Measurements from ENCODE around the gene ADSL. TPM values are rescaled to one million over a fixed set of nuclear protein-coding genes. Genes with fewer than 3 reads are reported as not detected.
A peak's percentile ranks its signal among the peaks of the same experiment; 100 is the strongest.

Gene ADSL
- polyA plus RNA-seq, 1 donor from 2014 or later, result 44.5 TPM

DNA sequence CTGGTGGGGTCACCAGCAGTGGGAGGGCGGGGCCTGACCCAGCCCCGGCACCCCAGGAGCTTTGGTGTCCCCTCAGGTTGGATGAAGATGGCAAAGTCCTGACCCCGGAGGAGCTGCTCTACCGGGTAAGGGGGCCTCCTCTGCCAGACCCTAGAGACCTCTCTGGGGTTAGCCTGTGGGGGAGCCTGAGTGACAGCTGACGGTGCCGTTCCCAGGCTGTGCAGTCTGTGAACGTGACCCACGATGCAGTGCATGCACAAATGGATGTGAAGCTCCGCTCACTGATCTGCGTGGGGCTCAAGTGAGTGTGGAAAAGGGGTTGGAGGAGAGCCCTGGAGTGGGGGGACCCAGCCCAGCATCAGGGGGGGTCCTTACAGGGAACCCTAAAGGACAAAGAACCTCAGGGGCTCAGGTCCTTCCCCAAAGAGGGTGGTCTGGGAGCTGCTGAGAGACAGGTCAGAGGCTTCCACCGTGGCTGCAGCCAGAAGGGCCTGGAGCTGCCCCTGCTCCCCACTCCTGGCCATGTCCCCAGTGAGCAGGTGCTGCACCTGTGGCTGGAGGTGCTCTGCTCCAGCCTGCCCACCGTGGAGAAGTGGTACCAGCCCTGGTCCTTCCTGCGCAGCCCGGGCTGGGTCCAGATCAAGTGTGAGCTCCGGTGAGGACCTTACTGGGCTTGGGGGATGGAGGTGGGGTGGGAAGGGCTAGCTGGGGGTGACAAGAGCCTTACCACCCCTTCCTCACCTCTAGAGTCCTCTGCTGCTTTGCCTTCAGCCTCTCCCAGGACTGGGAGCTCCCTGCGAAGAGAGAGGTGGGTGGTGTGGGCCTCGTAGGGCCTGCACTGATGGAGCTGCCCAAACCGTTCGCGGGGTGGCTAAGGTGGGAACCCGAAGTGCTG, 62.7 kb downstream of the ADSL start:
- Mint-ChIP-seq H3K4me3 (no peak overlapping the region), H3K4me1 (peaks cover 11 to 18% (median 14%) of the 10 kb centered on the region in 3 donors), H3K36me3 (peaks cover 4% of the 10 kb centered on the region), H3K27ac (no peak overlapping the region), H3K9me3 (peaks cover 0 to 1% (median 0%) of the 10 kb centered on the region in 3 donors), H3K27me3 (peaks cover 1% of the 10 kb centered on the region)

DNA sequence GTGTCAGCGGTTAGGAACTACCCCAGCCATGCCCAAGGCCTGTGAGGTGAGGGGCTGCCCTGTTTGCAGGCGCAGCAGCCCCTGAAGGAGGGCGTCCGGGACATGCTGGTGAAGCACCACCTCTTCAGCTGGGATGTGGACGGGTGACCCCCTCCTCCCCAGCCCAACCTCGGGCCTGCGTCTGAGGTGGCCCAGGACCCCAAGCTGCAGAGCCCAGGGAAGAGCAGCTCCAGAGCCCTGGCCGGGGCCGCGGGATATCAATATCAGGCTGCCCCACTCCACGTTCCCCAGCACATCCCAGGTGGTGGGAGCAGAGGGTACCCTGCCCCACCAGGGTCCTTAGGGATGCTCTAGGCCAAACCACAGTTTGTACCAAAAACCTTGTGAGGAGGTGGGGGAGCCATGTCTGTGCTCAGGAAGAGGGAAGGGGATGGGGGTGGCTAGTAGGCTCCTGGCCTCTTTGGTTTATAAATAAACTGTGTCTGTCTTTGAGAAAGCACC, 63.4 kb downstream of the ADSL start:
- peaks cover 1% of the 10 kb centered on the region for H3K27me3 Mint-ChIP-seq
- H3K4me1 Mint-ChIP-seq, result peaks cover 18 to 25% (median 21%) of the 10 kb centered on the region in 3 donors
- H3K27ac Mint-ChIP-seq, result peak overlapping the region in 1 of 3 donors; percentile 31
- H3K4me3 Mint-ChIP-seq, result no peak overlapping the region
- H3K36me3 Mint-ChIP-seq, result peaks cover 4% of the 10 kb centered on the region
- peaks cover 0 to 1% (median 0%) of the 10 kb centered on the region in 3 donors for H3K9me3 Mint-ChIP-seq

DNA sequence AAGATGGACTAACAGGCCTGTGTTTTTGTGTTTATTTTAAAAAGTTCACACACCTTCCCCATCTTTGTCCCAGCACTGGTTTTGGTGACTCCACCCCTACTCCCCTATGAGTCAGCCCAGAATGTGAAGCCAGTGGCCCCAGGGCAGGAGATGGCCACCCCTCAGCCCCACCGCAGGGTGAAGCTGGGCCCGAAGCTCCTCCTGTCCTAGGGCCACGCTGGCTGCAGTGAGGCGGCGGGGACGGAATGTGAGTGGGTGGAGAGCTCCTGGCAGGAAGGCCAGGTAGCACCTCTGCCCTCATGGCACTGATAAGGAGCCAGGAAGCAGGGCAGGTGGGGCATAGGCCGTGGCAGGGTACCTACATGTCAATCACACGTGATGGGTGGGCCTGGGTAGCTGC, 64.0 kb downstream of the ADSL start:
- Mint-ChIP-seq H3K27me3 (peaks cover 1% of the 10 kb centered on the region), H3K4me1 (peaks cover 24 to 31% (median 27%) of the 10 kb centered on the region in 3 donors), H3K9me3 (peaks cover 0 to 1% (median 0%) of the 10 kb centered on the region in 3 donors), H3K36me3 (peaks cover 4% of the 10 kb centered on the region), H3K4me3 (no peak overlapping the region), H3K27ac (peak overlapping the region in 1 of 3 donors; percentile 31)

DNA sequence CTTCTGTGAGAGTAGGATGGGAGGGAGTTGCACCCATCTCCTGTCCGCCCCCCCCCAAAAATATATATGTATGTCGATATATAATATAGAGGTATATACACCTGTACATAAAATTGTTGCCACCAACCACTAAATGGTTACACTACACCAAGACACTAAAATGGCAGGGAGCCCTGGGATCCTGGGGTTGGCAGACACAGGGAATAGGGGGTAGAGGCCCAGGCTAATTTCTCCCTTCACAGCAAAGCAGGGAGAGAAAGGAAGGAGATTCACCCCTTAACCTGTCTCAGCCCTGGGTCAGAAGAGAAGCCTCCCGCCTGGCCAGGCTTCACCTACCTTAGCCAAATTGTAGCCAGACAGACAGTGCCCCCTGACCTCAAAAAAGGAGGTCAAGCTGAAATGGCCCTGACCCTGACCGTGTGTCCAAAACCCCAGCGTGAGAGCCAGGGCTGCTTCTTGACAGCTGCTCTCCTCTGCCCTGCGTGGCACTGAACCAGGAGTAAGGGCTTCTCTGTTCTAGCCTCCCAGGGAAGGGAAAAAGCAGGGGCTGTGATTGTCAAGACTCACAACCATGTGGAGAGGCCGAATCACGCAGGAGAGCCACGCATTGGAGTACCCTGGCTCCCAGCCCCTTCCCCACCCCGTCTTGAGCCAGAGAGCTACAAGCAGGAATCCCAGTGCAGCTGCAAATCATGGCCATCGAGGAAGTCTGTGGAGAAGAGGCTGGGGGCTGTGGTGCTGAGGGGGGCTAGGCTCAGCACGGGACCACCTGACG, 64.6 kb downstream of the ADSL start:
- H3K4me1 Mint-ChIP-seq, result peaks cover 30 to 37% (median 34%) of the 10 kb centered on the region in 3 donors
- H3K36me3 Mint-ChIP-seq, result peaks cover 4% of the 10 kb centered on the region
- H3K4me3 Mint-ChIP-seq, result peak overlapping the region in 1 of 4 donors; percentile 78
- peaks cover 0 to 1% (median 0%) of the 10 kb centered on the region in 3 donors for H3K9me3 Mint-ChIP-seq
- peaks cover 1% of the 10 kb centered on the region for H3K27me3 Mint-ChIP-seq
- H3K27ac Mint-ChIP-seq, result no peak overlapping the region

DNA sequence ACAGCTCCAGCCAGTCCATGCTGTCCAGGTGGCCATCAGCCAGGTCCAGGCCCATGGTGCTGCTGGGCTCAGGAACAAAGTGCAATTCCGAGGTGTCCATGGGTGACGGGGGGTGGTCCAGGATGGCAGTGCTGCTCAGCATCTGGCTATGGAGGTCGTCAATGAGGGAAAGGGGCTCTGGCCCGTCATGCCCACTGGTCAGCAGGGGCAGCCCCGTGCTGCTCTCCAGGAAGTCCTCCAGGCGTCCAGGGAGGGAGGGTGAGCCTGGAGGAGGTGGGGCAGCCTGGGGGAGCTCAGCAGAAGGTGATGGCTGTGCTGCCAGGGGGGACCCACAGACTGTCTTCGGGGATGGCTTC, 65.2 kb downstream of the ADSL start:
- H3K27me3 Mint-ChIP-seq, result peaks cover 1% of the 10 kb centered on the region
- peak overlapping the region in 1 of 4 donors; percentile 78 for H3K4me3 Mint-ChIP-seq
- H3K36me3 Mint-ChIP-seq, result peaks cover 4% of the 10 kb centered on the region
- H3K4me1 Mint-ChIP-seq, result peaks cover 35 to 43% (median 40%) of the 10 kb centered on the region in 3 donors
- H3K27ac Mint-ChIP-seq, result no peak overlapping the region
- peaks cover 0 to 1% (median 0%) of the 10 kb centered on the region in 3 donors for H3K9me3 Mint-ChIP-seq

DNA sequence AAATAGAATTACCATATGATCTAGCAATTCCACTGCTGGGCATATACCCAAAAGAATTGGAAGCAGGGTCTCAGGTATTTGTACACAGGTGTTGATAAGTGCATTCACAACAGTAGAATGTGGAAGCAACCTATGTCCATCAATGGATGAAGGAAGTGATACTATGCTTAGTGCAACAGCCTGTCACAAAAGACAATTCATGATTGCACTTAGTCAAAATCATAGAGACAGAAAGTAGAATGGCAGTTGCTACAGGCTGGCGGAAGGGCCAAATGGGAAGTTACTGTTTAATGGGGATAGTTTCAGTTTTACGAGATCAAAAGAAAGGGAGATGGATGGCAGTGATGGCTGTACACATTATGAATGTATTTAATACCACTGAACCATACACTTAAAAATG, 66.1 kb downstream of the ADSL start:
- peaks cover 0 to 1% (median 0%) of the 10 kb centered on the region in 3 donors for H3K9me3 Mint-ChIP-seq
- H3K4me1 Mint-ChIP-seq, result peaks cover 38 to 47% (median 46%) of the 10 kb centered on the region in 3 donors
- peaks cover 1% of the 10 kb centered on the region for H3K27me3 Mint-ChIP-seq
- peak overlapping the region in 3 of 4 donors; percentile 38 to 83 (median 68) for H3K4me3 Mint-ChIP-seq
- peak overlapping the region in 2 of 3 donors; percentile 41 to 88 for H3K27ac Mint-ChIP-seq
- peaks cover 4% of the 10 kb centered on the region for H3K36me3 Mint-ChIP-seq

DNA sequence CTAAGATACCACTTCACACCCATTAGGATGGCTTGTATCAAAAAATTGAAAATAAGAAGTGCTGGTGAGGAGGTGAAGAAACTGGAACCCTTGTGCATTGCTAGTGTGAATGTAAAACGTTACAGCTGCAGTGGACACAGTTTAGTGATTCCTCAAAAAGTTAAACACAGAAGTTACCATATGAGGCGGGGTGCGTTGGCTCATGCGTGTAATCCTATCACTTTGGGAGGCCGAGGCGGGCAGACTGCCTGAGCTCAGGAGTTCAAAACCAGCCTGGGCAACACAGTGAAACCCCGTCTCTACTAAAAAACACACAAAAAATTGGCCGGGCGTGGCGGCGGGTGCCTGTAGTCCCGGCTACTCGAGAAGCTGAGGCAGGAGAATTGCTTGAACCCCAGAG, 67.6 kb downstream of the ADSL start:
- peak overlapping the region; percentile 90 to 96 (median 93) for H3K27ac Mint-ChIP-seq
- peaks cover 1% of the 10 kb centered on the region for H3K27me3 Mint-ChIP-seq
- H3K4me1 Mint-ChIP-seq, result peaks cover 38 to 47% (median 46%) of the 10 kb centered on the region in 3 donors
- peak overlapping the region; percentile 71 to 91 (median 86) for H3K4me3 Mint-ChIP-seq
- H3K9me3 Mint-ChIP-seq, result peaks cover 0 to 1% (median 0%) of the 10 kb centered on the region in 3 donors
- peaks cover 4% of the 10 kb centered on the region for H3K36me3 Mint-ChIP-seq

DNA sequence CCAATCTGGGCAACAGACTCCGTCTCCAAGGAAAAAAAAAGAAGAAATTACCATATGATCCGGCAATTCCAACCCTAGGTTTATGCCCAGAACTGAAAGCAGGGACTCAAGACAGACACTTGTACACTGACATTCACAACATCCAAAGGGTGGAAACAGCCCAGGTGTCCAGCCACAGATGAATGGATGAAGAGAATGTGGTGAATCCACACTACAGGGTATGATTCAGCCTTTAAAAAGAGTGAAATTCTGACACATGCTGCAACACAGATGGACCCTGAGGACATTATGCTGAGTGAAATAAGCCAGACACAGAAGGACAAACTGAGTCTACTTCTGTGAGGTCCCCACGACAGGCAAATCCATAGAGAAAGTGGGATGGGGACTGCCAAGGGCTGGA, 68.0 kb downstream of the ADSL start:
- Mint-ChIP-seq H3K27ac (peak overlapping the region; percentile 90 to 96 (median 93)), H3K9me3 (peaks cover 0 to 1% (median 0%) of the 10 kb centered on the region in 3 donors)

DNA sequence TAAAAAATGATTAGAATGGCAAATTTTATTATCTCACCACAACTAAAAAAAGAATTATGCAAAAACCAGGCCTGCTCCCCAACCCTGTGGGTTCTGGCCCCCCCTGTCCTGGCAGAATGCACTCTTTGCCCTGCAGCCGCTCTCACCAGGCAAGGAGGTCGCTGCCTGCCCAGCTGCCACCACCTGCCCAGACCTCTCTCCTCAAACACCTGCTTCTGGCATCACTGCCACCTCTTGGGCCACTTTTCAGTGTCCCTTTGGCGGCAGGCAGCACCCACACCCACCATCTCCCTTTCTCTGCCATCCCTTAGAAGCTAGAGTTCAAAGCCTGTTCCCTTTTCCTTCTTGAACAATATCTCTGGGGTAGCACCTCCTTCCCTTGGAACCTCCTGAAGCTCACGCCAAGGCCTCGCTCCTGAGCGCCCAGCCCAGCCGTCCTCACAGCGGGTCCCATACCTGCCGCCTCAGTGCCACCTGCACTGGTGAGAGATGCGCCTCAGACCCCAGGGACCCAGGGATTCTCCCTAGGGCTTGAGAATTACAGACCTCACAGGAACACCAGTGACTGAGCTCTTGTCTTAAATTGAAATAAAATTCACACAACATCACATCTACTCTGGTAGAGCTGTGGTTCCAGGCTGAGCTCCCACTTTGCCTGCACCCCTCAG, 68.7 kb downstream of the ADSL start:
- H3K4me1 Mint-ChIP-seq, result peaks cover 38 to 47% (median 46%) of the 10 kb centered on the region in 3 donors
- peaks cover 4% of the 10 kb centered on the region for H3K36me3 Mint-ChIP-seq
- peaks cover 0 to 1% (median 0%) of the 10 kb centered on the region in 3 donors for H3K9me3 Mint-ChIP-seq
- H3K4me3 Mint-ChIP-seq, result peak overlapping the region; percentile 71 to 91 (median 86)
- H3K27me3 Mint-ChIP-seq, result peaks cover 1% of the 10 kb centered on the region
- H3K27ac Mint-ChIP-seq, result peak overlapping the region; percentile 33 to 93 (median 93)

More for the DNA sequence above, 68.0 kb downstream of the ADSL start:
- H3K4me3 Mint-ChIP-seq, result peak overlapping the region; percentile 71 to 91 (median 86)
- peaks cover 38 to 47% (median 46%) of the 10 kb centered on the region in 3 donors for H3K4me1 Mint-ChIP-seq
- peaks cover 1% of the 10 kb centered on the region for H3K27me3 Mint-ChIP-seq
- peaks cover 4% of the 10 kb centered on the region for H3K36me3 Mint-ChIP-seq

DNA sequence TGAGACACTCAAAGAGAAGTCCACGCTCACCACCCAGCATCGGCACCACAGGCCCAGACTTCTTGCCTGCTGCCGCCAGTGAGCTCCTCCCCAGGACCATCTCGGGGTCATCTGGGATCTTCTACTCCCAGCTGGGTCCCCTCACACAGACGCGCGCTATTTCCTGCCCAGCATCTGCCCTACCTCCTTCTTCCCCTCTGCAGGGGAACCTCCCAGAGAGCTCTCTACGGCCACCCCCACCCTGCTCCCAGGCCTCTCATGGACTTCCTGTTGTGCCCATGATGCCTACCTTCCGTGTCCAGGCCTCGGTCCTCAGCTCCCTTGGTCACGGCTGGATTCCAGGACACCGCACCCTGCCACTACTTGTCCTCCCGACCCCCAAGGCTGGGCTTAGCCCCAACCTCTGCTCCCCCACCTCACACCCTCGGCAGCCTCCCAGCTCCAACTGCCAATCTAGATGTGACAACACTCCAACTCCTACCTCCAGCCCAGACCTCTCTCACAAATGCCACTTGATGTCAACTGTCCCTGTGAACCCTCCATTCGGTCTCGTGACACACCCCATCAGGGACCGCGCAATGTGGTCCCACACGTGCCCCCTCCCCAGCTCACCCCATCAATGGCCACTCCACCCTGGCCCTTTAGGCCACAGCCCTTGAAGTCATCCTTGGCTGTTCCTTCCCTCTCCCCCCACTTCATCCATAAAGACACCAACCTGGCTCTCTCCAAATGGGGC, 69.4 kb downstream of the ADSL start:
- Mint-ChIP-seq H3K9me3 (peaks cover 0 to 1% (median 0%) of the 10 kb centered on the region in 3 donors), H3K4me3 (peak overlapping the region; percentile 71 to 91 (median 86)), H3K27me3 (peaks cover 1% of the 10 kb centered on the region), H3K36me3 (peaks cover 4% of the 10 kb centered on the region), H3K27ac (peak overlapping the region; percentile 20 to 93 (median 93)), H3K4me1 (peaks cover 38 to 47% (median 46%) of the 10 kb centered on the region in 3 donors)

DNA sequence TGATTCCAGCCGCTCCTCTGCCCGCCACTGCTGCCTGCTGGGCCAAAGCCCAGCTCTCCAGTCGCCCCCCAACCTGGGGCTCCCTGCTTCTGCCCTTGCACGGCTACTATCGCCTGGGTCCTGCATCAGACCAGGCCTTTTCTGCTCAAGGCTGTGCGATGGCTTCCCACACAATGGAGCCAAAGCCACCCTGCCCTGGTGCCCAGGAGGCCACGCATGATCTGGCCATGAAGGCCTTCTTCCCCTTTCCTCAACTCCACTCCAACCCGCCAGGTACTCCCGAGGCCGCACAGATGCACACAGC, 69.9 kb downstream of the ADSL start:
- peak overlapping the region in 3 of 4 donors; percentile 2 to 85 (median 72) for H3K4me3 Mint-ChIP-seq
- H3K9me3 Mint-ChIP-seq, result peaks cover 0 to 1% (median 0%) of the 10 kb centered on the region in 3 donors
- peaks cover 1% of the 10 kb centered on the region for H3K27me3 Mint-ChIP-seq
- peaks cover 38 to 47% (median 46%) of the 10 kb centered on the region in 3 donors for H3K4me1 Mint-ChIP-seq
- H3K27ac Mint-ChIP-seq, result peak overlapping the region; percentile 20 to 93 (median 30)
- H3K36me3 Mint-ChIP-seq, result peaks cover 4% of the 10 kb centered on the region

DNA sequence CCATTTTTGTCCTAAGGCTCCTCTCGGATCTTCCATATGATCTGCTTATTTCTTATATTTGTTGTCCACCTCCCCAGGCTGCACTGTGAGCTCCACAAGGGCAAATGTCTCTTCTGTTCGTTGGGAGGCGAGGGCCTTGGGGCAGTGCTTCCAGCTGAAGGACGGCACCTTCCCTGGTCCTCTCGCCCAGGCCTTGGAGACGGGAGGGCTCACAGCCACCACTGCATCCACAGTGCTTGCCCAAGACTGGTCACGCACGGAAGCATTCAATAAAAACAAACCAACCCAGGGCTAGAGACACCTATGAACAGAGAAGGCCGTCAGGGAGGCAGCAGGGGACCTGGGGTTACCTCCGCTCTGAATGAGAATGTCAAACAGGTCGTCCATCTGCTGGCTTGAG, 70.3 kb downstream of the ADSL start:
- peak overlapping the region in 3 of 4 donors; percentile 2 to 85 (median 70) for H3K4me3 Mint-ChIP-seq
- H3K9me3 Mint-ChIP-seq, result peaks cover 0 to 1% (median 0%) of the 10 kb centered on the region in 3 donors
- peaks cover 38 to 47% (median 46%) of the 10 kb centered on the region in 3 donors for H3K4me1 Mint-ChIP-seq
- peak overlapping the region in 2 of 3 donors; percentile 30 to 93 for H3K27ac Mint-ChIP-seq
- peaks cover 1% of the 10 kb centered on the region for H3K27me3 Mint-ChIP-seq
- H3K36me3 Mint-ChIP-seq, result peaks cover 4% of the 10 kb centered on the region

DNA sequence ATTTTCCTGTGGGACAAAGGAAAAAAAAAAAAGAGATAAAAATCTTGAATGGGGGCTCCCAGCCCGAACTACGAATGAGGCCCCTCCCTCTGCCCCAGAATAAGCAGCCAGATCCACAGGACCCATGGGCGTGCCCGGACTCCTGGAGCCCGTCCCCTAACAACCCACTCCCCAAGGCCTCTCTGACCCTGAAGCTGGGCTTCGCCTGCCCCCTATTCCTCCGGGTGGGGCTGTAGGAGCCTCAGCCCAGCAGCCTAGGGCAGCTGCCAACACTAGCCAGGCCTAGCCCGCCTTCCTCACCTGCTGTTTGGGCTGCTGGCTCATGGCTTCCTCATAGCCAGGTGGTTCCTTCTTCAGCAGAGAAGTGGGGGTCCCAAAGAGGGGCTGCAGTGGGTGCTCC, 70.7 kb downstream of the ADSL start:
- H3K27me3 Mint-ChIP-seq, result peaks cover 1% of the 10 kb centered on the region
- peak overlapping the region in 1 of 4 donors; percentile 71 for H3K4me3 Mint-ChIP-seq
- H3K27ac Mint-ChIP-seq, result no peak overlapping the region
- peaks cover 4% of the 10 kb centered on the region for H3K36me3 Mint-ChIP-seq
- H3K9me3 Mint-ChIP-seq, result peaks cover 0 to 1% (median 0%) of the 10 kb centered on the region in 3 donors
- peaks cover 38 to 44% (median 44%) of the 10 kb centered on the region in 3 donors for H3K4me1 Mint-ChIP-seq
